ENCODE data around the gene NRXN3.
"Not testable (repeated sequence)": the region's sequence is repeated elsewhere in the genome, so short reads cannot be mapped to it uniquely, and the experiment has no call there.

GRCh38 chr14:78437448-78437847 lies 267.3 kb downstream of the NRXN3 start:
- TF ChIP-seq BRCA1 (CRISPR knock-in tag; IDR thresholded peaks at IDR 0.05); CHCHD3 (CRISPR knock-in tag; IDR thresholded peaks at IDR 0.05); PBX3 (CRISPR knock-in tag; IDR thresholded peaks at IDR 0.05; ENCODE audit: borderline replicate concordance); CEBPB (IDR thresholded peaks at IDR 0.05; ENCODE audit: borderline replicate concordance, low read depth, low read length); ZNF530 (CRISPR knock-in tag; IDR thresholded peaks at IDR 0.05; ENCODE audit: low read depth): not testable (repeated sequence)
- TF ChIP-seq, protein P1, sequence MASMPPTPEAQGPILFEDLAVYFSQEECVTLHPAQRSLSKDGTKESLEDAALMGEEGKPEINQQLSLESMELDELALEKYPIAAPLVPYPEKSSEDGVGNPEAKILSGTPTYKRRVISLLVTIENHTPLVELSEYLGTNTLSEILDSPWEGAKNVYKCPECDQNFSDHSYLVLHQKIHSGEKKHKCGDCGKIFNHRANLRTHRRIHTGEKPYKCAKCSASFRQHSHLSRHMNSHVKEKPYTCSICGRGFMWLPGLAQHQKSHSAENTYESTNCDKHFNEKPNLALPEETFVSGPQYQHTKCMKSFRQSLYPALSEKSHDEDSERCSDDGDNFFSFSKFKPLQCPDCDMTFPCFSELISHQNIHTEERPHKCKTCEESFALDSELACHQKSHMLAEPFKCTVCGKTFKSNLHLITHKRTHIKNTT (CRISPR knock-in tag; IDR thresholded peaks at IDR 0.05) = not testable (repeated sequence)

All from HepG2 (cell line).